GM18498 (cell line): ENCODE measurements around the gene DNAH14.
A peak's percentile ranks its signal among the peaks of the same experiment; 100 is the strongest.
"Not testable (repeated sequence)": the region's sequence is repeated elsewhere in the genome, so short reads cannot be mapped to it uniquely, and the experiment has no call there.

Experiments
- ATAC-seq: cut with Tn5 transposase; IDR thresholded peaks from one replicate; pipeline ENCODE4 v1.9.1; 2021; ENCODE audit warnings: mild to moderate bottlenecking, moderate library complexity; ENCODE audit not compliant: unreplicated experiment

The DNAH14 gene

GRCh38 chr1:224920930-224921329 is 8.5 kb upstream of the DNAH14 start:
- no peak for ATAC-seq

GRCh38 chr1:224921354-224921753 is 8.1 kb upstream of the DNAH14 start:
- no peak for ATAC-seq

GRCh38 chr1:224922404-224923164 is 6.9 kb upstream of the DNAH14 start:
- peak; percentile 70 for ATAC-seq

- ATAC-seq: no peak
These were observed 5.7 kb upstream of the DNAH14 start for GRCh38 chr1:224923726-224924125.

- ATAC-seq: not testable (repeated sequence)
These were observed 1.8 kb upstream of the DNAH14 start for GRCh38 chr1:224927631-224928030.

- ATAC-seq: no peak
These were observed 569 bp upstream of the DNAH14 start for GRCh38 chr1:224928906-224929305.

- no peak for ATAC-seq
These were observed 2.1 kb downstream of the DNAH14 start for GRCh38 chr1:224931605-224932004.

GRCh38 chr1:224932607-224933249 is 3.3 kb downstream of the DNAH14 start:
- ATAC-seq: no peak

GRCh38 chr1:224933584-224933983 is 4.1 kb downstream of the DNAH14 start:
- ATAC-seq: no peak

- no peak for ATAC-seq
These were observed 9.2 kb downstream of the DNAH14 start for GRCh38 chr1:224938652-224939051.

GRCh38 chr1:224939844-224940425 is 10.5 kb downstream of the DNAH14 start:
- no peak for ATAC-seq

- not testable (repeated sequence) for ATAC-seq
These were observed 11.3 kb downstream of the DNAH14 start for GRCh38 chr1:224940735-224941134.

- not testable (repeated sequence) for ATAC-seq
These were observed 16.3 kb downstream of the DNAH14 start for GRCh38 chr1:224945651-224946348.

GRCh38 chr1:224946349-224946691 is 16.8 kb downstream of the DNAH14 start:
- ATAC-seq: not testable (repeated sequence)

GRCh38 chr1:224957696-224958095 is 28.2 kb downstream of the DNAH14 start:
- ATAC-seq: no peak

GRCh38 chr1:224958490-224958889 is 29.0 kb downstream of the DNAH14 start:
- ATAC-seq: no peak

GRCh38 chr1:224959115-224959514 is 29.6 kb downstream of the DNAH14 start:
- ATAC-seq: no peak

GRCh38 chr1:224959656-224960055 is 30.2 kb downstream of the DNAH14 start:
- no peak for ATAC-seq

- no peak for ATAC-seq
These were observed 50.7 kb downstream of the DNAH14 start for GRCh38 chr1:224980181-224980580.

GRCh38 chr1:224981922-224982354 is 52.5 kb downstream of the DNAH14 start:
- not testable (repeated sequence) for ATAC-seq

- ATAC-seq: no peak
These were observed 58.6 kb downstream of the DNAH14 start for GRCh38 chr1:224988042-224988441.
